ENCODE measurements around the gene EPN3.

DNA sequence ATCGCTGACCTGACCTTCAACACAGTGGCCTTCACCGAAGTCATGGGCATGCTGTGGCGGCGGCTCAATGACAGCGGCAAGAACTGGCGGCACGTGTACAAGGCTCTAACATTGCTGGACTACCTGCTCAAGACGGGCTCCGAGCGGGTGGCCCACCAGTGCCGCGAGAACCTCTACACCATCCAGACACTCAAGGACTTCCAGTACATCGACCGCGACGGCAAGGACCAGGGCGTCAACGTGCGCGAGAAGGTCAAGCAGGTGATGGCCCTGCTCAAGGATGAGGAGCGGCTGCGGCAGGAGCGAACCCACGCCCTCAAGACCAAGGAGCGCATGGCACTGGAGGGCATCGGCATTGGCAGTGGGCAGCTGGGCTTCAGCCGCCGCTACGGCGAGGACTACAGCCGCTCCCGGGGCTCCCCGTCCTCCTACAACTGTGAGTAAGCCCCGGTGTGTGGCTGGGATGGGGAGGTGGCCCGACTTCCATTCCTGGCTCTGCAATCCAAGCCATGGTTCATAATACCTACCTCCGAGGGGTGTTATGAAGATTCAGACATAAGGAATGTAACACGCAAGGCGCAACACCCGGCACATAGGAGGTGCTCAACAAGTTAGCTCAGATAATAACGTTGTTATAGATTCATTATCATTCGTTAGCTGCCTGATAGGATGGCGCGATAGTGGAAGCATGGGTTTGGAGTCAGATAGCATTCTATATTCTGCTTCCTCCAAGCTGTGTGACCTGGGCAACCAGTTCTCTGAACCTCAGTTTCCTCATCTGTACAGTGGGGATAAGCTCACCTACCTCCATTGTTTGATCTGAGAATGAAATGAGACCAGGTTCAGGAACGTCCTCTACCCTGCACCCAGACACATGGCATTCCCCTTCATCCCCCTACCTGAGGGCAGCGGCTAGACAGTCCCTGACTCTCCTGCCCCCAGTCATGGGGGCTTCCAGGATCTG lies 4.4 kb downstream of the EPN3 start:
- TF ChIP-seq CTCF (IDR thresholded peaks at IDR 0.05) (no peak), POLR2A (IDR thresholded peaks at IDR 0.05) (no peak)

Measured in uterus (tissue), 2 donors.